ENCODE measurements around the gene SUSD6.

Gene SUSD6

DNA sequence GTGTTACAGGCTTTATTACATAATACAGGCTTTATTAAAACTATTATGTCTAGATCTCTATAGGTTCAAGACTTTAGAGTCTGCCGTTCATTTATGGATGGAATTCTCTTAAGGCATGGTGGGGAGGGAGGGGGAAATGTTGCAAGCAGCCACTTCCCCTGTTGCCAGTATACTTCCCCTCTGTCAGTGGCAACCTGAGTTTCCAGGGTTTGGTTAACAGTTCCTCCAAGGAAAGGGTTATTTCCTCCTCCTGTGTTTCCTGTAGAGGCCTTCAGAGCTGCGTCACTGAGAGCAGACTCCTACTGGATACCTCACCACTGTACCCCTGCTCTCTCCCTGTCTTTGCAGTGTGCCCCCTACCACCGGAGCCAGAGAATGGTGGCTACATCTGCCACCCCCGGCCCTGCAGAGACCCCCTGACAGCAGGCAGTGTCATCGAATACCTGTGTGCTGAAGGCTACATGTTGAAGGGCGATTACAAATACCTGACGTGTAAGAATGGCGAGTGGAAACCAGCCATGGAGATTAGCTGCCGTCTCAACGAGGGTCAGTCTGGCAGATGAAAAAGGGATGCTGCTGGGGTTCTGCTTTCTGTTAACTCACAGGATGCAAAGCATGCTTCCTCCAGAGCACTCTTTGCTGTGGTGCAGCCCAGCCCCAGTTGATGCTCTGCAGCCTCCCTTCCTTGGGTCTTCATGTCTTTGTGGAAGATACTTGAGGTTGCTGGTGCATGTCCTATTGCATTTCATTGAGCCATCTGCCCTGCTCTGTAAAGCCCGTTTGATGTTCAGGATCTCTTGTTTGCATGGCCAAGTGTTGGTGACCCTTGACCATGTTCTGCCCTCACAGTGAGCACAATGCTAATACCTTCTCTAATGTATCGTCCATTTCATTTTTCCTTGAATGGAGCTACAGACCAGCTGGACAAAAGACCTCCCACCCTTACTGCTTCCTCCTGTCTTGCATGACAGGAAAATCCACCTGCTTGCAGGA is 91.9 kb downstream of the SUSD6 start:
- DNase-seq (ENCODE audit: extremely low read depth, low read depth): no peak
- TF ChIP-seq, protein P1, sequence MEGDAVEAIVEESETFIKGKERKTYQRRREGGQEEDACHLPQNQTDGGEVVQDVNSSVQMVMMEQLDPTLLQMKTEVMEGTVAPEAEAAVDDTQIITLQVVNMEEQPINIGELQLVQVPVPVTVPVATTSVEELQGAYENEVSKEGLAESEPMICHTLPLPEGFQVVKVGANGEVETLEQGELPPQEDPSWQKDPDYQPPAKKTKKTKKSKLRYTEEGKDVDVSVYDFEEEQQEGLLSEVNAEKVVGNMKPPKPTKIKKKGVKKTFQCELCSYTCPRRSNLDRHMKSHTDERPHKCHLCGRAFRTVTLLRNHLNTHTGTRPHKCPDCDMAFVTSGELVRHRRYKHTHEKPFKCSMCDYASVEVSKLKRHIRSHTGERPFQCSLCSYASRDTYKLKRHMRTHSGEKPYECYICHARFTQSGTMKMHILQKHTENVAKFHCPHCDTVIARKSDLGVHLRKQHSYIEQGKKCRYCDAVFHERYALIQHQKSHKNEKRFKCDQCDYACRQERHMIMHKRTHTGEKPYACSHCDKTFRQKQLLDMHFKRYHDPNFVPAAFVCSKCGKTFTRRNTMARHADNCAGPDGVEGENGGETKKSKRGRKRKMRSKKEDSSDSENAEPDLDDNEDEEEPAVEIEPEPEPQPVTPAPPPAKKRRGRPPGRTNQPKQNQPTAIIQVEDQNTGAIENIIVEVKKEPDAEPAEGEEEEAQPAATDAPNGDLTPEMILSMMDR (IDR thresholded peaks at IDR 0.05; ENCODE audit: low read depth, low read length): no peak

DNA sequence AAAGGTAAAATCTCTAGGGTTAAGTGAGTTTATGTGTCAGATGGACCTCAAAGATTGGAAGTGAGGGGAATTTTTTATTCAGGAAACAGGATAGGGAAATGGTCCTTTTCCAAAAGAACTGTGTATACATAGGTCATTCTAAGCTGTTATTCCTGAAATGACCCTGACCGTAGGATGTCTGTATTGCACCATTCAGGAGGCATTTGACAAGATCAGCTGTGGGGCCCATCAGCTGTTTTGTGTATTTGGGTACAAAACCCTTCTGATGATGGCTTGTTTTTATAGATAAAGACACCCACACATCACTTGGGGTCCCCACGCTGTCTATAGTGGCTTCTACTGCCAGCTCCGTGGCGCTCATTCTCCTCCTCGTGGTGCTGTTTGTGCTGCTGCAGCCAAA is 92.9 kb downstream of the SUSD6 start:
- TF ChIP-seq, protein P1 (IDR thresholded peaks at IDR 0.05; ENCODE audit: low read depth, low read length): no peak
- DNase-seq (ENCODE audit: extremely low read depth, low read depth): no peak

GRCh38 chr14:69705706-69706105 is 94.3 kb downstream of the SUSD6 start:
- TF ChIP-seq, protein P1 (IDR thresholded peaks at IDR 0.05; ENCODE audit: low read depth, low read length): no peak
- DNase-seq (ENCODE audit: extremely low read depth, low read depth): no peak

DNA sequence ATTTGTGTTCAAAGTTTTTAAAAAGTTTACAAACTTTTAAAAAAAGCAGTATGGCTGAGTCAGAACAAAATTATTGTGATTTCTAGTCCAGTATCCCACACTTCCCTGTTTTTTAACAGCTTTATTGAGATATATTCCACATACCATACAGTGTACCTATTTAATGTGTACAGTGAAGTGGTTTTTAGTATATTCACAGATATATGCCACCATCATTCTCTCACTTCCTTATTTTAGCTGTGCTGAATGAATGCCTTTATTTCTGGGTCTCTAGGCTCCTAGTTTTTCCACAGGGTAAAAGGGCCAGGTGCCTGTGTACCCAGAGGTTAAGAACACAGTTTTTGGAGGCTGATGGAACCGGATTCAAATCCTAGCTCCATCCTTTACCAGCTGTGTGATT is 96.7 kb downstream of the SUSD6 start:
- TF ChIP-seq, protein P1 (IDR thresholded peaks at IDR 0.05; ENCODE audit: low read depth, low read length): no peak
- DNase-seq (ENCODE audit: extremely low read depth, low read depth): no peak

- DNase-seq (ENCODE audit: extremely low read depth, low read depth): no peak
- TF ChIP-seq, protein P1 (IDR thresholded peaks at IDR 0.05; ENCODE audit: low read depth, low read length): no peak; the same call in none of the 2 replicates
Measured at GRCh38 chr14:69708586-69709560, 97.5 kb downstream of the SUSD6 start.

DNA sequence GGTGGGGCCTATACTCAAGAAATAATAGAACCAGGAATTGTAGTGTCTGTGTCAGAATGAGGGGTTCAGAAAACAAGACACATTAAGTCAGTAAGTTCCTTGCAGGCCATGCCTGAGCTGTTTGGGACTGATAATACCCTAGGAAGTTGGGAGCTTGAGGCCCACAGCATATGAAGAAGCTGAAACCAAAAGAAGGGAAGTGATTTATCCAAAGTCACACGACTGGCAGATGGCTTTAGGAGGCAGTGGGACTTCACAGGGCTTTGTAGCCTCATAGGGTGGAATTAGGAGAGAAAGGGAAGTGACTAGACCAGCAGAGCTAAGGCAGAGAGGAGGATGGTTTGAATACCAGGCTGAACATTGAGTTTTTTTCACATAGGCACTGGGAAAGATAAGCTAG is 99.0 kb downstream of the SUSD6 start:
- TF ChIP-seq, protein P1 (IDR thresholded peaks at IDR 0.05; ENCODE audit: low read depth, low read length): no peak
- DNase-seq (ENCODE audit: extremely low read depth, low read depth): no peak

All from AG09319 (cell line).